Measurements from ENCODE around the gene LDHB. TPM values are rescaled to one million over a fixed set of nuclear protein-coding genes. Genes with fewer than 3 reads are reported as not detected.

The LDHB gene
- total and polyA plus RNA-seq, 7 donors: 217 to 424 (median 377) TPM

DNA sequence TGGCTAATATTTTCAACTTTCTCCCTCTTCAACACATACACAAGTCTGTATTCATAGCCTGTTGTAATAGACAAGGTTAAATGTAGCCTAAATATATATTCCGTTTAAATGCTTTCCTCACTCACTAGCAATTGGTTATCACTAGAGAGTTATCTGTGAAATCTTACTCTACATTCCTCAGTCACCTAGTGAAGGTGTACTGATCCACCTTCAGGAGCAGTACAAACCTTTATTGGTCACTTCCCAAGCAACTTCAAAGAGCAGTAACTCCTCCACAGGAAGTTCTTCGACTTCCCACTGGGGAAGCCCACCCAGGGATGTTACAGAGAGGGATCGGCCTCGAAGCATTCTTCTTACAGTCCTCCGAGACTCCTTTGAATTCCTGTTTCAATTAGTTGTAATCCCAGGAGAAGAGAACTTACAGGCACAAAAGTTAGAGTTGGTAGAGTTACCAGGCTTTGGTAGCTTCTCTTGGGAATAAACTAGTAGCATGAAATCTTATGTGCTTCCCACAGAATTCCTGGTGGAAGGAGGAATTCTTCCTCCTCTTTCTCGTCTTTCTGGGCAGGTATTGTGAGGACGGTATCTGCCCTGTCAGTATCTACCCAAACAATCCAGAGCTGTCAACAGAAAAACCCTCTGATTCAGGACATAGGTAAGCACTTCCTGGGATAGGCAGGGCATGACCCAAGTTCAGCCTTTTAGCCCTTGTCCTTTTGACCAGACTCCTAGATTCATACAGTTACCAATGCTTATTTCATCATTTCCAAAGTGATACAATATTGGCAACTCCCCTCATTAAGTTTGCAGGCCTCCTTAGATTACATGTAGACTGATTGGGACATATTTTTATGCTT lies 53.2 kb downstream of the LDHB start, which contains the start of gene GYS2:
Gene GYS2, minus strand, starts transcription at position 603 of the 857 bp plus-strand sequence. Its CDS starts 255 bp downstream, at position 348.
- Histone ChIP-seq H3K9me3 (no peaks in the 10 kb centered on the region), H3K4me1 (no peaks in the 10 kb centered on the region), H3K27me3 (no peaks in the 10 kb centered on the region), H3K27ac (no peak within 1 kb of the TSS), H3K36me3 (no peaks in the 10 kb centered on the region), H3K4me3 (no peak within 1 kb of the TSS)
- no peak for TF ChIP-seq EP300 (IDR thresholded peaks at IDR 0.05)
- TF ChIP-seq POLR2A (IDR thresholded peaks at IDR 0.05): no peak
- TF ChIP-seq POLR2AphosphoS5 (IDR thresholded peaks at IDR 0.05): no peak
- no peak for TF ChIP-seq CTCF (IDR thresholded peaks at IDR 0.05)
- DNase-seq: no peak
- WGBS, 2 donors: 78 to 85% methylated on average over 7 of the region's 7 CpGs
- intact Hi-C loops (cut with DNase I): no loop called here

- intact Hi-C loops (cut with DNase I): no loop called here
- no peak for DNase-seq
- 69 to 83% methylated on average over 2 of the region's 2 CpGs for WGBS, 2 donors
Observed at GRCh38 chr12:21602774-21603173, 54.9 kb downstream of the LDHB start.

DNA sequence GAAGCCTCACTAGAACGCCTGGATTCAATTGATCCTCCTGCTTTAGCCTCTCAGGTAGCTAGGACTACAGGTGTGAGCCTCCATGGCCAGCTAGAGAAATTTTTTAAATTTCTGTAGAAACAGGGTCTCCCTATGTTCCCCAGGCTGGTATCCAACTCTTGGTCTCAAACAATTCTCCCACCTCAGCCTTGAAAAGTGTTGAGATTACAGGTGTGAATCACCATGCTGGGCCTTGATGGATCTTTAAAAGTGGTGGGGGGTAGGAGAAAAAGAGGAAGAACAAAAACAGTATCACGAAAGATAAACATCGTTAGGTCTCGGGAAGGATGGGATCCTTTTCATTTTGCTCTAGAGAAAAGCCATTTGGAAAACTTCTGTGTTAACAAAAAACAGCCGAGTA lies 57.4 kb downstream of the LDHB start:
- 80 to 81% methylated on average over 5 of the region's 5 CpGs for WGBS, 2 donors
- no peak for DNase-seq
- Histone ChIP-seq H3K4me1 (no peaks in the 10 kb centered on the region), H3K36me3 (no peaks in the 10 kb centered on the region), H3K9me3 (no peaks in the 10 kb centered on the region), H3K27me3 (no peaks in the 10 kb centered on the region), H3K27ac (no peak overlapping the region), H3K4me3 (no peak overlapping the region)
- intact Hi-C loops (cut with DNase I): no loop called here
- TF ChIP-seq POLR2AphosphoS5 (IDR thresholded peaks at IDR 0.05) (no peak), POLR2A (IDR thresholded peaks at IDR 0.05) (no peak), CTCF (IDR thresholded peaks at IDR 0.05) (no peak), EP300 (IDR thresholded peaks at IDR 0.05) (no peak)

More at GRCh38 chr12:21602774-21603173, 54.9 kb downstream of the LDHB start:
- Histone ChIP-seq H3K9me3 (no peaks in the 10 kb centered on the region), H3K36me3 (no peaks in the 10 kb centered on the region), H3K27me3 (no peaks in the 10 kb centered on the region), H3K27ac (no peak overlapping the region), H3K4me3 (no peak overlapping the region), H3K4me1 (no peaks in the 10 kb centered on the region)
- TF ChIP-seq EP300 (IDR thresholded peaks at IDR 0.05) (no peak), CTCF (IDR thresholded peaks at IDR 0.05) (no peak), POLR2AphosphoS5 (IDR thresholded peaks at IDR 0.05) (no peak), POLR2A (IDR thresholded peaks at IDR 0.05) (no peak)

- H3K4me3 ChIP-seq: no peak overlapping the region
- no peaks in the 10 kb centered on the region for H3K4me1 ChIP-seq
- no peaks in the 10 kb centered on the region for H3K27me3 ChIP-seq
- no peak overlapping the region for H3K27ac ChIP-seq
- H3K36me3 ChIP-seq: no peaks in the 10 kb centered on the region
- DNase-seq: no peak
- intact Hi-C loops (cut with DNase I): no loop called here
- TF ChIP-seq EP300 (IDR thresholded peaks at IDR 0.05): no peak
- no peak for TF ChIP-seq POLR2AphosphoS5 (IDR thresholded peaks at IDR 0.05)
- TF ChIP-seq POLR2A (IDR thresholded peaks at IDR 0.05): no peak
- TF ChIP-seq CTCF (IDR thresholded peaks at IDR 0.05): no peak
- WGBS, 2 donors: 83 to 87% methylated on average over 3 of the region's 3 CpGs
- H3K9me3 ChIP-seq: peaks cover 0 to 2% (median 0%) of the 10 kb centered on the region in 4 donors
Observed at GRCh38 chr12:21599143-21599999, 58.3 kb downstream of the LDHB start.

Measured in sigmoid colon (tissue), 7 donors.